GM04503 (cell line): ENCODE results near the gene ITPKB.
"Not testable (repeated sequence)": the region's sequence is repeated elsewhere in the genome, so short reads cannot be mapped to it uniquely, and the experiment has no call there.

Source experiments
- DNase-seq: peaks from one replicate; pipeline ENCODE4 v3.0.0-alpha.2; 2012; ENCODE audit warnings: low read depth

The ITPKB gene

GRCh38 chr1:226754793-226755533 is 15.9 kb upstream of the ITPKB start:
- DNase-seq, result no peak

GRCh38 chr1:226754097-226754496 is 15.0 kb upstream of the ITPKB start:
- DNase-seq, result no peak

GRCh38 chr1:226751703-226752102 is 12.6 kb upstream of the ITPKB start:
- DNase-seq, result no peak

- DNase-seq, result no peak
Measured at GRCh38 chr1:226751214-226751613, 12.1 kb upstream of the ITPKB start.

GRCh38 chr1:226749467-226749866 is 10.4 kb upstream of the ITPKB start:
- DNase-seq, result no peak

GRCh38 chr1:226748306-226748705 is 9.2 kb upstream of the ITPKB start:
- DNase-seq, result no peak

- not testable (repeated sequence) for DNase-seq
Measured at GRCh38 chr1:226747519-226748263, 8.6 kb upstream of the ITPKB start.

- no peak for DNase-seq
Measured at GRCh38 chr1:226743259-226743658, 4.2 kb upstream of the ITPKB start.

GRCh38 chr1:226741009-226741408 is 1.9 kb upstream of the ITPKB start:
- no peak for DNase-seq

GRCh38 chr1:226739696-226740065 is 599 bp upstream of the ITPKB start:
- no peak for DNase-seq

- DNase-seq, result no peak
Measured at GRCh38 chr1:226738421-226738994, 574 bp downstream of the ITPKB start.

- DNase-seq, result no peak
Measured at GRCh38 chr1:226737819-226738420, 1.2 kb downstream of the ITPKB start.

- DNase-seq, result no peak
Measured at GRCh38 chr1:226736908-226737818, 1.9 kb downstream of the ITPKB start.

GRCh38 chr1:226736001-226736907 is 2.8 kb downstream of the ITPKB start:
- no peak for DNase-seq

GRCh38 chr1:226735576-226735975 is 3.5 kb downstream of the ITPKB start:
- no peak for DNase-seq

- no peak for DNase-seq
Measured at GRCh38 chr1:226734611-226735153, 4.4 kb downstream of the ITPKB start.

- no peak for DNase-seq
Measured at GRCh38 chr1:226733876-226734275, 5.2 kb downstream of the ITPKB start.

GRCh38 chr1:226733304-226733703 is 5.8 kb downstream of the ITPKB start:
- no peak for DNase-seq

GRCh38 chr1:226732856-226733291 is 6.2 kb downstream of the ITPKB start:
- DNase-seq, result no peak

GRCh38 chr1:226731257-226731893 is 7.7 kb downstream of the ITPKB start:
- DNase-seq, result no peak
